GM10266 (cell line): Measurements from ENCODE around the gene RPA4.
"Not testable (repeated sequence)": the region's sequence is repeated elsewhere in the genome, so short reads cannot be mapped to it uniquely, and the experiment has no call there.

Experiments
- DNase-seq: peaks from one replicate; pipeline ENCODE4 v3.0.0; 2012; ENCODE audit errors: extremely low spot score
- CTCF ChIP-seq: IDR thresholded peaks from 2 replicates; pipeline ENCODE4 v1.5.1; 2012; ENCODE audit warnings: mild to moderate bottlenecking, low read depth; ENCODE audit not compliant: control insufficient read depth, insufficient read depth; ENCODE audit errors: missing control alignments

RPA4 gene

GRCh38 chrX:96846841-96847240, 36.9 kb upstream of the RPA4 start:
- no peak for DNase-seq
- TF ChIP-seq CTCF: no peak

- not testable (repeated sequence) for DNase-seq
Measured at GRCh38 chrX:96859422-96859821, 24.3 kb upstream of the RPA4 start.

- no peak for DNase-seq
- TF ChIP-seq CTCF: no peak
Measured at GRCh38 chrX:96861218-96861617, 22.5 kb upstream of the RPA4 start.

GRCh38 chrX:96861661-96862060, 22.0 kb upstream of the RPA4 start:
- DNase-seq: no peak
- TF ChIP-seq CTCF: no peak

- TF ChIP-seq CTCF: no peak
- DNase-seq: no peak
Measured at GRCh38 chrX:96884027-96884426, 319 bp downstream of the RPA4 start.

GRCh38 chrX:96889726-96890125, 6.0 kb downstream of the RPA4 start:
- no peak for DNase-seq
- TF ChIP-seq CTCF: no peak

- no peak for DNase-seq
- TF ChIP-seq CTCF: no peak
Measured at GRCh38 chrX:96906741-96907140, 23.0 kb downstream of the RPA4 start.

GRCh38 chrX:96907516-96908272, 24.0 kb downstream of the RPA4 start:
- DNase-seq: no peak
- TF ChIP-seq CTCF: no peak
